ENCODE results near the gene LRRC51.

DNA sequence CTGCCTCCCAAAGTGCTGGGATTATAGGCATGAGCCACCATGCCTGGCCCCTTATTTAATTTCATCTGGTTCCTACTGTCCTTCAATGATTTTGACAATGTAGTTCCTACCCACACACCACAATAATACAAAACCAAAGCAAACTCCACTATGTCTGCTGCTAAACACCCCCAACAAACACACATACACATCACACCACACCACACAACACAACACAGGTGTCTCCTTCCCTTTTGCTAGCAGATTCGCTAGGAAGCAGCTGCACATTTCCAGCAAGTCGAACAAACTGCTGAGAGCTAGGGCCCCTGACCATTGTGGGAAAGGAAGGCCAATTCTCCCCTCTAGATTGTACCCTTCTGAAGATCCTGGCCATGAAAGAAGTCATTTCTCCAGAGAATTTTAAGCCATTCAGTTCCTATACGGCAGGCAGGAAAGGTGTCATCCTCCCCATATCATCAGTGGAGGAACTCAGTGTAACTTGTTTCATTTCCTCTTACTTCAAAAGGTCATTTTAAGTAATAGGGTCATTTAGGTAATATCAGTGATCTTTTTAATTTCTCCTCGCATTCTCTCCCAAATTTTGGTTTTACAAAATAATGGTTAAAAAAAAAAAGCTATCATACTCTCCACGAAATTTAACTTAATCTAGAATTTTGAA is 18.8 kb upstream of the LRRC51 start:
- TF ChIP-seq, protein P1, sequence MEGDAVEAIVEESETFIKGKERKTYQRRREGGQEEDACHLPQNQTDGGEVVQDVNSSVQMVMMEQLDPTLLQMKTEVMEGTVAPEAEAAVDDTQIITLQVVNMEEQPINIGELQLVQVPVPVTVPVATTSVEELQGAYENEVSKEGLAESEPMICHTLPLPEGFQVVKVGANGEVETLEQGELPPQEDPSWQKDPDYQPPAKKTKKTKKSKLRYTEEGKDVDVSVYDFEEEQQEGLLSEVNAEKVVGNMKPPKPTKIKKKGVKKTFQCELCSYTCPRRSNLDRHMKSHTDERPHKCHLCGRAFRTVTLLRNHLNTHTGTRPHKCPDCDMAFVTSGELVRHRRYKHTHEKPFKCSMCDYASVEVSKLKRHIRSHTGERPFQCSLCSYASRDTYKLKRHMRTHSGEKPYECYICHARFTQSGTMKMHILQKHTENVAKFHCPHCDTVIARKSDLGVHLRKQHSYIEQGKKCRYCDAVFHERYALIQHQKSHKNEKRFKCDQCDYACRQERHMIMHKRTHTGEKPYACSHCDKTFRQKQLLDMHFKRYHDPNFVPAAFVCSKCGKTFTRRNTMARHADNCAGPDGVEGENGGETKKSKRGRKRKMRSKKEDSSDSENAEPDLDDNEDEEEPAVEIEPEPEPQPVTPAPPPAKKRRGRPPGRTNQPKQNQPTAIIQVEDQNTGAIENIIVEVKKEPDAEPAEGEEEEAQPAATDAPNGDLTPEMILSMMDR (IDR thresholded peaks at IDR 0.05): no peak
- TF ChIP-seq EP300 (IDR thresholded peaks at IDR 0.05): no peak
